ENCODE results near the gene TXLNB. TPM values are rescaled to one million over a fixed set of nuclear protein-coding genes. Genes with fewer than 3 reads are reported as not detected.
"Not testable (repeated sequence)": the region's sequence is repeated elsewhere in the genome, so short reads cannot be mapped to it uniquely, and the experiment has no call there.

Gene TXLNB
- total RNA-seq, 1 experiment from 2014 or later, result 0.22 TPM

DNA sequence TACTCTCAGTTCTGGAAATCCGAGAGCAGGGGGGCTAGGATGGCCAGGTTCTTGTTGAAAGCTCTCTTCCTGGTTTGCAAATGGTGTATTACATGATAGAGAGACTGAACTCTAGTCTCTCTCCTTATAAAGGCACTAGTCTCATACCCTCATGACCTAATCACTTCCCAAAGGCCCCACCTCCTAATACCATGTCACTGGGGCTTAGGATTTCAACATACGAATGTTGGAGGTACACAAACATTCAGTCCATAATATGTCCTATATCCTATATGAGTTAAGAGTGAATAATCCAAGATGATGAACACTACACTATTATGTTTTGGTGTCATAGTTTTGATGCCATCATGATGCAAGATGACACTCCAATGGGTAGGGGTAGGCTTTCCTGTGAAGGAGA, 20.0 kb upstream of the TXLNB start:
- DNase-seq (ENCODE audit: low spot score), result no peak

- peak; percentile 31 for DNase-seq (ENCODE audit: low spot score)
Measured at GRCh38 chr6:139308936-139309603, 17.3 kb upstream of the TXLNB start.

GRCh38 chr6:139308286-139308916, 16.6 kb upstream of the TXLNB start:
- DNase-seq (ENCODE audit: low spot score), result no peak

- no peak for DNase-seq (ENCODE audit: low spot score)
Measured at GRCh38 chr6:139306291-139306981, 14.6 kb upstream of the TXLNB start.

DNA sequence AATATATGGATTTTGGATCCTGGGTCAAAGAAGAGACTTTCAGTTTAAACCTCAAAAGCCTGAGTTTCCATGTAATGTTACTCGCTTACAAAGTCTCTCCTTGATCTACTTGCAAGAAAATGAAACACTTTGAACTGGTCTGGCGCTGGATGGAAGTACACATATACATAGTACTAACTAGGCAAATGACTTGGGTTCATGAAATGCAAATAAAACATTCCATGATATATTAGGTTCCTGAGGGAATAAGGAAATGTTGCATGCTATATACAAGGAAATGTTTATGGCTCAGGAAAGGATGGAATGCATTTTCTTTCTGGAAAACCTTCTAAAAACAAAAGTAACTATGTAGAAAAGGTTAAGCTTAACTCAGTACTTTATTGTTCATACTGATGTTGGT, 11.4 kb upstream of the TXLNB start:
- DNase-seq (ENCODE audit: low spot score), result no peak

- DNase-seq (ENCODE audit: low spot score), result no peak
Measured at GRCh38 chr6:139297921-139298320, 6.1 kb upstream of the TXLNB start.

DNA sequence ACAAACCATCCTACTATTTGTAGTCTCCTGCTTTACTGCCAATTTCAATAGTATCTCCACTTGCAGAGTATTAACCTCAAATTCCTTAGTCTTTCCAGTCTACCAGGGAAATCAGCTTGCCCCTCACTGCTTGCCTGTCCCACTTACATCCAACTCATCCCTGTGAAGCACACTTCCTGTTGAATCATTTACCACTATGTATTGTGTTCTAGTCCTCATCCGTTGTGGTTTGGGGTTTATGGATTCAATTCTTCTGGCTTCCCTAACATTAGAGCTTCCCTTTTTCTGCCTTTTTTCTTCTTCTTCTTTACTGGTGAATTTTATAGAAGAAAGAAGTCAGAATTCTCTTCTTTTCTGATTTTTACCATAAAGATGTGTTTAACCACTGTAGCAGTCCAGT, 5.1 kb upstream of the TXLNB start:
- peak; percentile 51 for DNase-seq (ENCODE audit: low spot score)

DNA sequence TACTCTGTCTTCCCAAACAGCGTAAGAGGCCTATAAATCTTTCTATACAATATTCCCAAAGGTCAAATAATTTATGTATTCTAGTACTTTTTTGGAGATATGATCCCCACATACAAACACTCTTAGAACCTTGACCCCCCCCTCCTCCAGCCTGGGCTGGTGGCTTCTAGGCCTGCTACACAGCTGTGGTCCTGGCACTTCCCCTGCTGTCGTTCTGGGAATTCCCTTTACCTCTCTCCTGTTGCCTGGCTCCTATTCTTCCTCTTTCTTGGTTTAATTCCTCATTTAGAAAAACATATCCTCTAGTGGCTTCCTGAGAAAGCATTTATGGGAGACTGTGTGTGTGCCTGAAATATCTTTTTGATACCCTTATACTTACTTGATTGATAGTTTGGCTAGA, 4.1 kb upstream of the TXLNB start:
- no peak for DNase-seq (ENCODE audit: low spot score)

GRCh38 chr6:139294090-139294489, 2.3 kb upstream of the TXLNB start:
- DNase-seq (ENCODE audit: low spot score), result no peak

DNA sequence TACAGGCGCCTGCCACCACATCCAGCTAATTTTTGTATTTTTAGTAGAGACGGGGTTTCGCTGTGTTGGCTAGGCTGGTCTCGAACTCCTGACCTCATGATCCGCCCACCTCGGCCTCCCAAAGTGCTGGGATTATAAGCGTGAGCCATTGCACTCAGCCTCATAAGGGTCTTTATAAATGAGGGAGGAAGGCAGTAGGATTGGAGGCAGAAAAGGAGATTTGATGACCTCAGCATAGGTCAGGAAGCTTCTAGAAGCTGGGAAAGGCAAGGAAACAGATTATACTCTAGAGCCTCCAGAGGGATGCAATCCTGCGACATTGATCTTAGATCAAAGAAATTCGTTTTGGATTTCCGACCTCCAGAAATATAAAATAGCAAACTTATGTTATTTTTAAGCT, 1.4 kb upstream of the TXLNB start:
- not testable (repeated sequence) for DNase-seq (ENCODE audit: low spot score)

DNA sequence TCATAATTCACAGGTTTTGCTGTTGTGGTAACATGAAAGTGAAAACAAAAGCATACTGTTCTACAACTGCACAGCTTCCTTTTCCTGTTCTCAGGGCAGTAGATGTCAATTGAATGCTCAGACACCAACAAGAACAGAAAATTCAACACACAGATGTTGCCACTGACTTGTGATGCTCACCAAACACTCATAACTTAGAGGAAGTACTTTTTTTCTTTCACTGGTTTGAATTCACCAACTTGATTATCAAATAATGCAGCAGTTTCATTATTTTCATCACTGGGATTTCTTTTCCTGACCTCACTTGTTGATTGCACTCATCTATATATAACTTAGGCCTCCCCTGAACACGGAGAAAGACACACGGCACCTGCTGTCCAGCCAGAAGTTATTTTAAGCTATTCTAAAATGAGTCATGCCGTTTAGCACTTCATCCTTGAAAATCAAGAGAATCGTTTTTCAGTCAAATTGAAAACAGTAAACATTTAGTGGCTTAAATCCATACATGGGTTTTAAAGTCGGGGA, 949 bp downstream of the TXLNB start:
- peak; percentile 32 for DNase-seq (ENCODE audit: low spot score)

- no peak for DNase-seq (ENCODE audit: low spot score)
Measured at GRCh38 chr6:139289233-139289632, 2.6 kb downstream of the TXLNB start.

- DNase-seq (ENCODE audit: low spot score), result no peak
Measured at GRCh38 chr6:139288496-139289040, 3.2 kb downstream of the TXLNB start.

GRCh38 chr6:139287868-139288267, 3.9 kb downstream of the TXLNB start:
- no peak for DNase-seq (ENCODE audit: low spot score)

GRCh38 chr6:139286438-139286837, 5.4 kb downstream of the TXLNB start:
- DNase-seq (ENCODE audit: low spot score), result not testable (repeated sequence)

GRCh38 chr6:139285590-139285989, 6.2 kb downstream of the TXLNB start:
- no peak for DNase-seq (ENCODE audit: low spot score)

- no peak for DNase-seq (ENCODE audit: low spot score)
Measured at GRCh38 chr6:139284789-139285188, 7.0 kb downstream of the TXLNB start.

DNA sequence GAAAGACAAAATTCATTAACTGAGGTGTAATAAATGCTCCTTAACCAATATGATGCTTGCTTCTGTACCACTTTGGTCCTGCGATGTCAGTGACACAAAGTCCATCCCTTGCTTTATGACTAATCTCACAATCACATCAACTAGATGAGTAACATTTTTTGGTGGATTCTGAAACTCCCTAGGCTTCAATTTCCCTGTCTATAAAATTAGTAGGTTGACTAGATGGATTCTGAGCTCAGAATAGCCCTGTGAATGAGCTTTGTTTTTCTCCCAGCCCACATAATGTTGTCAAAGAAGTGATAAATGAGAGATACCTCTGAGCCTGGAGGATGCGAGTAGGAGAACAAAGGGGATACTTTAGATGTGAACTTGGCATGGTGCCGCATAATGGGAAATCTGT, 9.1 kb downstream of the TXLNB start:
- peak; percentile 5 for DNase-seq (ENCODE audit: low spot score)

DNA sequence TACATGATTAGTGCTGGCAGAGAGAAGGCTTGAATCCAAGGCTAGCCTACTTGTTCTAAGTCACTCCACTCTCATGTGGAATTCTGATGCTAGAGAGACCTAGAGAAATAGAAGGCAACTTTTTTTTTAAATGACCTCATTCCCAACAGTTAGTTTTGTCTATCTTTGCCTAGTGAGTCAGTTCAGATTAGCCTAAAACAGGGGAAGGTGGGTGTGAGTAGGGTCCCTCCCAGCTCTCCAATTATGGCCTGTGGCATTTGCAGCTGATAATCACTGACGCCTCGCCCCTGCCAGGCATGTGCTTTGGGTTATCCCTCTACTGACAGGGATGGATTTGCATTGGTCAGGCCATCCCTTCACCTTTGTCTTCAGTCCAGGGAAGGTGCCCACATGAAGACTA, 13.6 kb downstream of the TXLNB start:
- DNase-seq (ENCODE audit: low spot score), result no peak

DNA sequence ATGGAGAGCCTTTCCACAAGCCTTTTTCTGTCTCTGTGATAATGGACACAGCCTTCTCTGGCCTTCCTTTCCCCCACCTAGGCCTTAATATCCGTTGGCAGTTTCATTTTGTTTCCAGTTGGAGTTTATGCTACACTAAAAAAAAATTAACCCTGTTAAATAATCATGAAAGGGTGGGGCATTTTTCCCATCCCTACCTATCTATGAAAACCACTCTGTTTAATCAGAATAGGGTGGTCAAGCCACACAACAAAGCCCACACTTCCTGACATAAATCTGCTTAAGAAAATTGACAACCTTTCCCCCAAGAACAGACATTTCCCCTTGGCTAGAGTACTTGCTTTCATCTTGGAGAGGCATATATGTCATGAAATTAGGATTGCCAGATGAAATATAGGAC, 14.2 kb downstream of the TXLNB start:
- no peak for DNase-seq (ENCODE audit: low spot score)

GRCh38 chr6:139277161-139277560, 14.6 kb downstream of the TXLNB start:
- DNase-seq (ENCODE audit: low spot score), result no peak

GRCh38 chr6:139275279-139276055, 16.3 kb downstream of the TXLNB start:
- DNase-seq (ENCODE audit: low spot score), result no peak
